PFSK-1 (cell line): ENCODE measurements around the gene MSH3.

Source experiments
- FOXP2 ChIP-seq: optimal IDR thresholded peaks from 2 replicates; pipeline ENCODE3; 2011; ENCODE audit warnings: borderline replicate concordance, control low read depth, inconsistent platforms; ENCODE audit not compliant: insufficient read depth; ENCODE audit errors: extremely low read length, extremely low read depth
- POLR2AphosphoS5 ChIP-seq: IDR thresholded peaks from 2 replicates; pipeline ENCODE4 v1.6.1; 2012; ENCODE audit warnings: low read depth, mild to moderate bottlenecking, control low read depth, low read length, moderate library complexity
- REST ChIP-seq, 2 experiments: IDR thresholded peaks; 2 replicates each; pipeline versions ENCODE4 v1.6.1 to v1.8.0; 2011 to 2012; ENCODE audit warnings: low read depth in 2 of 2, low read length in 2 of 2, control low read depth in 1 of 2, inconsistent platforms in 1 of 2, mild to moderate bottlenecking in 1 of 2, moderate library complexity in 1 of 2; ENCODE audit not compliant: insufficient read depth in 1 of 2
- SIN3A ChIP-seq: IDR thresholded peaks from 2 replicates; pipeline ENCODE4 v1.6.1; 2012; ENCODE audit warnings: mild to moderate bottlenecking, low read length, moderate library complexity, borderline replicate concordance; ENCODE audit not compliant: insufficient read depth
- TAF1 ChIP-seq: IDR thresholded peaks from 2 replicates; pipeline ENCODE4 v1.6.1; 2012; ENCODE audit warnings: low read length, control low read depth, borderline replicate concordance; ENCODE audit not compliant: insufficient read depth

The MSH3 gene

DNA sequence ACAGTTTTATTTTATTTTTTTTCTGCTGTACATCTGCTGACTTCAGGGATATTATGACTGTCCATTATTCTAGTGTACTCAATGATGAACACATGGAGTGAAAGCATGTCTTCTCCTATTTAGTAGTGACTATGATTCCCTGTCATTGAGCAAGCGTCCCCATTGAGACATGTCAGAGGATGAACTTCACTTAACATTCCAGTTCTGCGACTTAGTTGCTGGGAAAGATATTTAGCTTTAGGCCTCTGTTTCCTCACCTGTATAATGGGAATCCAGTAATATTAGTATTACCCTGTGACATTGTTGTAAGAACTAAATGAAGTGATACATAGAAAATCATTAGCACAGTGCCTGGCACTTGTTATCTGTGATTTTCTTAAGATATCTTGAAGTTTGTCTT is 145.1 kb downstream of the MSH3 start:
- TF ChIP-seq POLR2AphosphoS5 (no peak), SIN3A (no peak), REST (IDR thresholded peaks at IDR 0.05; ENCODE audit: insufficient read depth in 1 of 2, low read depth in 2 of 2, low read length in 2 of 2) (no peak), FOXP2 (no peak), TAF1 (no peak)

GRCh38 chr5:80804332-80804731 is 149.9 kb downstream of the MSH3 start:
- TF ChIP-seq SIN3A: no peak
- TF ChIP-seq TAF1: no peak
- TF ChIP-seq REST (IDR thresholded peaks at IDR 0.05; ENCODE audit: insufficient read depth in 1 of 2, low read depth in 2 of 2, low read length in 2 of 2): no peak
- TF ChIP-seq POLR2AphosphoS5: no peak
- no peak for TF ChIP-seq FOXP2

DNA sequence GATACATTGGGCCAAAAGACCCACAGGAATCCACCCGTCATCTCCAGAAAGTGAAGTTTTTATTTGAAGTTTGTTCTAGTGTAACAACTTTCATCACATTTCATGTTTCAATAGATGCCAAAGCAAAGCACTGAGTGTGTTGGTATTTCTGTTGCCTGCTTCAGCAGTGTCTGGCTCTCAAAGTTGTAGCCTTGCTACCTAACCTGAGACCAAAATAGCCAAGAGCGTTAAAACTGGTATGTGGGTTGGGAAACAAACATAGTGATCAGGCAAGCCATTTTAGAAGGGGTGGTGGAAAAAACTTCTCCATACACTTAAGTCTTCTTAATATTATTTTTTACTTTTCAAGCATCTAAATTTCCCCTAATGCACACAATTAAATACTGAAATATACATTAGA is 150.6 kb downstream of the MSH3 start:
- no peak for TF ChIP-seq SIN3A
- no peak for TF ChIP-seq REST (IDR thresholded peaks at IDR 0.05; ENCODE audit: insufficient read depth in 1 of 2, low read depth in 2 of 2, low read length in 2 of 2)
- no peak for TF ChIP-seq POLR2AphosphoS5
- no peak for TF ChIP-seq TAF1
- TF ChIP-seq FOXP2: no peak

DNA sequence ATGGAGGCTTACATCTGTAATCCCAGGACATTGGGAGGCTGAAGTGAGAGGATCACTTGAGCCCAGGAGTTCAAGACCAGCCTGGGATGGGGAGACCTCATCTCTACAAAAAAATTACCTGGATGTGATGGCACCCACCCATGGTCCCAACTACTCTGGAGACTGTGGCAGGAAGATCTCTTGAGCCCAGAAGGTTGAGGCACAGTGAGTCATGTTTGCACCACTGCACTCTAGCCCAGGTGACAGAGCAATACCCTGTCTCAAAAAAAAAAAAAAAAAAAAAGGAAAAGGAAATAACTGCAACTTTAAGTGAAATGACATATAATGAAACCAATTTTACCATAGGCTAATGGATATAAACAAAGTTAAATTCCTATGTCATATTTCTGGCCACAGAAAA is 152.5 kb downstream of the MSH3 start:
- no peak for TF ChIP-seq TAF1
- no peak for TF ChIP-seq POLR2AphosphoS5
- no peak for TF ChIP-seq REST (IDR thresholded peaks at IDR 0.05; ENCODE audit: insufficient read depth in 1 of 2, low read depth in 2 of 2, low read length in 2 of 2)

- no peak for TF ChIP-seq POLR2AphosphoS5
- TF ChIP-seq FOXP2: no peak
- no peak for TF ChIP-seq SIN3A
Measured at GRCh38 chr5:80809451-80809850, 155.0 kb downstream of the MSH3 start.
